Activated CD4-positive, alpha-beta T cell treated with anti-CD3 and anti-CD28 coated beads, Interleukin-2, Interleukin-4, amounts not matched to agents 100 ng/mL and 50 ng/mL, durations not matched to agents 16 hours and 8 hours (primary cell): ENCODE measurements around the gene RNF168.
"Not testable (repeated sequence)": the region's sequence is repeated elsewhere in the genome, so short reads cannot be mapped to it uniquely, and the experiment has no call there.

Source experiments
- DNase-seq: peaks from one replicate; pipeline ENCODE4 v3.0.0-alpha.2; 2020; ENCODE audit warnings: low spot score

The RNF168 gene

GRCh38 chr3:196503196-196504076, at the start of gene RNF168:
RNF168 (minus strand) TSS chr3:196503768; CDS start chr3:196503173, 595 bp downstream.
- DNase-seq = peak; percentile 97

- DNase-seq = no peak
Observed at GRCh38 chr3:196552253-196552652, 48.7 kb upstream of the RNF168 start.

GRCh38 chr3:196550172-196550571, 46.6 kb upstream of the RNF168 start:
- DNase-seq = not testable (repeated sequence)

DNA sequence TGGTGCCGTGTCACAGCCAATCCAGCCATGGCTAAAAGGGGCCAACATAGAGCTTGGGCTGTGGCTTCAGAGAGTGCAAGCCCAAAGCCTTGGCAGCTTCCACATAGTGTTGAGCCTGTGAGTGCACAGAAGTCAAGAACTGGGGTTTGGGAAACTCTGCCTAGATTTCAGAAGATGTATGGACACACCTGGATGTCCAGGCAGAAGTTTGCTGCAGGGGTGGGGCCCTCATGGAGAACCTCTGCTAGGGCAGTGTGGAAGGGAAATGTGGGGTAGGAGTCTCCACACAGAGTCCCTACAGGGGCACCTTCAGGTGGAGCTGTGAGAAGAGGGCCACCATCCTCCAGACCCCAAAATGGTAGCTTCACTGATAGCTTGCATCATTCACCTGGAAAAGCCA, 45.7 kb upstream of the RNF168 start:
- DNase-seq = not testable (repeated sequence)

GRCh38 chr3:196547067-196547466, 43.5 kb upstream of the RNF168 start:
- no peak for DNase-seq

DNA sequence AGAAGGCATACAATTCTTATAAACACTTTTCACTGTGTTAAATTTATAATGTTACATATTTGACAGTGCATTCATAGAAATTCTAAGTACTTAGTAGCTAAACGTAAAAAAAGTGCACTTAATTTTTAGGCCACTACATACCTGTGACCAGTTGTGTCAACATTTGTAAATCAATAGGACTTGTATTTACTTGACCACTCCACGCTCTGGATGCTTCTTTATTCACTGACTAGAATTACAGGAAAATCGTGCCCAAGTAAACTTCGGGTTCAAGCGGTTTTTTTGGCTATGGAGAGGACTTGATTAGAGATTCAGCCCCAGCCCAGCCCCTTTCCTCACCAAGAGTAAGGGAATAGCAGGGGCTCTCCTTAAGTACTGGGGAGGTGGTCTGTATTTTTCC, 43.0 kb upstream of the RNF168 start:
- no peak for DNase-seq

GRCh38 chr3:196544491-196544992, 41.0 kb upstream of the RNF168 start:
- DNase-seq = no peak

GRCh38 chr3:196541684-196542445, 38.3 kb upstream of the RNF168 start:
- DNase-seq = no peak

GRCh38 chr3:196537319-196537984, 33.9 kb upstream of the RNF168 start:
- DNase-seq = peak; percentile 61

GRCh38 chr3:196533260-196533681, 29.7 kb upstream of the RNF168 start:
- no peak for DNase-seq

- no peak for DNase-seq
Observed at GRCh38 chr3:196531418-196531817, 27.9 kb upstream of the RNF168 start.

GRCh38 chr3:196528639-196529233, 25.2 kb upstream of the RNF168 start:
- peak; percentile 88 for DNase-seq

- DNase-seq = no peak
Observed at GRCh38 chr3:196525141-196525540, 21.6 kb upstream of the RNF168 start.

GRCh38 chr3:196524527-196524926, 21.0 kb upstream of the RNF168 start:
- no peak for DNase-seq

GRCh38 chr3:196523841-196524240, 20.3 kb upstream of the RNF168 start:
- DNase-seq = no peak

DNA sequence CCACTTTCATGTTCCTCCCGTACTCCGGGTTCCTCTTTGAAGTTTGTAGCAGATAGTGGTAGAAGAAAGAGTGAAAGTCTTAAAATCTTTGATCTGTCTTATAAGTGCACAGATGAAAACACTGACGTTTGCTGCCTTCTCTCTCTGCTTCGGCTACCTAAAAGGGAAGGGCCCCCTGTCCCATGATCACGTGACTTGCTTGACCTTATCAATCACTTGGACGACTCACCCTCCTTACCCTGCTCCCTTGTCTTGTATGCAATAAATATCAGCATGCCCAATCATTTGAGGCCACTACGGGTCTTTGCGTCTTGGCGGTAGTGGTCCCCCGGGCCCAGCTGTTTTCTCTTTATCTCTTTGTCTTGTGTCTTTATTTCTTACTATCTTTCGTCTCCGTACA, 17.7 kb upstream of the RNF168 start:
- DNase-seq = not testable (repeated sequence)

GRCh38 chr3:196519718-196520082, 16.1 kb upstream of the RNF168 start:
- DNase-seq = no peak

GRCh38 chr3:196518966-196519717, 15.6 kb upstream of the RNF168 start:
- peak; percentile 64 for DNase-seq

DNA sequence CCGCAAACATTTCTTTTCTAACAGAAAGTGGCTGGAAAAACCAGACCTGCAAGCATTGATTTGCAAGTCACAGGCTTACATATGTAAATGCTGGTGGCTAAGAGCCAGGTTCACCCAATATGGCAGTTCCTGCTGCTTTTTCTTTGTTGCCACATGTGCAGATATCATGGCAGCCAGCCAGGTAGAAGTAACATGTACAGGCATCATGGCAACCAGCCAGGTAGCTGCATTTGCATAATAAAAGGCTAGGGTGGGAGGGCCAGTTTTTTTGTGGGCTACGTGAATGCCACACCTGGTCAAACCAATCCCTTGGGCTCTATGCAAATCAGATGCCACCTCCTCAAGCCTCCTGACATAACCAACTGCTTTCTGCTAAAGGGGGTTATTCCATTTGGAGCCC, 14.4 kb upstream of the RNF168 start:
- DNase-seq = no peak

DNA sequence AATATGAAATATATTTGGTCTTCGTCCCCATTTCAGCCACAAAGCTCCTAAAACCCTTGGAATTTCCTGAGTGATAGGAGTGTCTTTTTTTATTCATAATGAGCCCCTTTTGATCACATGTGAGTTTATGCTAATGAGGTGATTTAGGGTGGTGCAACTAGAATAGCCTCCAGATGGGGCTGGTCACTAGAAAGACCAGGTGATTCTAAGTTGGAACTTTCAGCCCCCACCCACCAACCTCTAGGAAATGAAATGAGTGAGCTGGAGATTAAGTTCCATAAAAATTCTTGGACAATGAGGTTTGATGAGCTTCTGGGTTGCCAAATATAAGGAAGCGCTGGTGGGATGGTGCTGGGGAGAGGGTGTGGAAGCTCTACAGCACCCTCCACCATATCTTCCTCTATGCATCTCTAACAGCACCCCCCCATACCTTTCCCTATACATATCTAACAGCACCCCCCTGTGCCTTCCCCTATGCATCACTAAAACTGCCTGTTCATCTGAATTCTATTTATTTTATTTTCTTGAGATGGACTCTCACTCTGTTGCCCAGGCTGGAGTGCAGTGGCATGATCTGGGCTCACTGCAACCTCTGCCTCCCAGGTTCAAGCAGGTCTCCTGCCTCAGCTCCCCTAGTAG, 13.7 kb upstream of the RNF168 start:
- DNase-seq = no peak
